HTERT RPE-1 (cell line): ENCODE measurements around the gene NCKAP5.

Experiments
- in situ Hi-C: fragments of 300-500 bp; cut with MboI; formaldehyde crosslinking; loops from 4 replicates; pipeline ENCODE4 v1.14.3; 2020; ENCODE audit warnings: low sequenced_read_pairs

Gene NCKAP5

DNA sequence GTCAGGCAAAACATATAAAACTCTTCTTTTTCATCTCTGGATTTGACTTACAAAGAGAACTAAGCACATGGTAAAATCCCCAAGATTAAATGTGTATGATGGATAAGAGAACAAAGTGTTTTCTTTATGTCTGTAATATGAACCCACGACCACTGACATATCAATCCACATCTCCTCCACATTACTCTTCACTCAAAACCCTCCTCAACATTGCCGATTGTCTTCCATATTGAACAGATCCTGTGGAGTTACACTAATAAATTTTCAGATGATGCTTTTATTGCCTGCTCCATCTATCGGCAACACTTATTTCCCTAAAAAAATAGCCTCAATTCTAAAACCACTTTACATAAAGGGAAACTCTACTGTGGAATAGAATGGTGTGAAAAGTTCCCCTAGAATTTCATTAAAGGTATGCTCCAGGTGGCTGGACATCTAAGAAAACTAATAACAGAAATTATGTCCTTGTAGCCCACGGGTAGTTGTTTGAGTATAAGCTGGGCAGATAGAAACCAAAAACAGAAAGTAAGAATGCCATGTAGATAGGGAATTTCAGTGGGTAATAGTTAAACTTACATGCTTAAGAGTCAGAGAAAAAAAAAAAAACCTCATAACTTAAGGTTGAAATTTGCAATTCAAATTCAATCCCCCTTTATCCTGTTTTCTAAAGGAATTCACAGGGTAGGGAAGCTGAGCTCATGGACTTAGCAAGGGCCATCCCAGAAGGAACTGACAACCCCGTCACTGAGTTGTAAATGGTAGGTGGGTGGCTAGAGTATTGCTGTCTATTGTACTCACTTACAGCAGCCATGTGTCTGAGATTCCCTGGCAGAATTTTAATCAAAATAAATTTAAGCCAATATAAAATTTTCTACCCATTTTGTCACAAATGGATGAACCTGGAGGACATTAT, 592.8 kb downstream of the NCKAP5 start:
- in situ Hi-C loops, result no loop called here

DNA sequence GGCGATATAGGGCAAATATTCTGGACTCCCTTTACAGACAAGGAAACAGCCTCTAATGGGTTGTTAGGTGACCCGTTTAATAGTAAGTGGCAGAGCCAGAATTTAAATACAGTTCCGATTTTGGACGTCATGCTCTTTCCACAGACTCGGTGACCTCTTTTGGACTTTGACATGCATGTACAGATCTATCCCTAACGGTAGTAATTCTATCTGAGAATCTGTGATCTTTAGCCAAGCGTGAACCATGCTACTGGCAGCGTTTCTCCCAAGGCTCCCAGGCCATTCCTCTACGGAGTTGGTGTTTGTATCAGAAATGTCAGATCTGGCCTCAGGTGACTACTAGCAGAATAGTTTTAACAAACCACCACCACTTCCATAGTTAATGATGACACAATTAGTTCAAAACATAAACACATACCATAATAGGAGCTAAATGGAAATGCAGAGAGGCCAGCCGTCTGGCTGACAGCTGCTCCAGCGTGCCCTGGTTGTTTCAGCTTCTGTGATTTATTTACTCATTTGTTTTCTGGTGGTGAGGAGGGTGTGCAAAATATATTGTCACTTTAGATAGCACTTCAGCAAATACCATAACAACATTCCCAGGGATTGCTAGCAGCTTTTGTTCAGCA, 593.7 kb downstream of the NCKAP5 start:
- in situ Hi-C loops, result no loop called here

DNA sequence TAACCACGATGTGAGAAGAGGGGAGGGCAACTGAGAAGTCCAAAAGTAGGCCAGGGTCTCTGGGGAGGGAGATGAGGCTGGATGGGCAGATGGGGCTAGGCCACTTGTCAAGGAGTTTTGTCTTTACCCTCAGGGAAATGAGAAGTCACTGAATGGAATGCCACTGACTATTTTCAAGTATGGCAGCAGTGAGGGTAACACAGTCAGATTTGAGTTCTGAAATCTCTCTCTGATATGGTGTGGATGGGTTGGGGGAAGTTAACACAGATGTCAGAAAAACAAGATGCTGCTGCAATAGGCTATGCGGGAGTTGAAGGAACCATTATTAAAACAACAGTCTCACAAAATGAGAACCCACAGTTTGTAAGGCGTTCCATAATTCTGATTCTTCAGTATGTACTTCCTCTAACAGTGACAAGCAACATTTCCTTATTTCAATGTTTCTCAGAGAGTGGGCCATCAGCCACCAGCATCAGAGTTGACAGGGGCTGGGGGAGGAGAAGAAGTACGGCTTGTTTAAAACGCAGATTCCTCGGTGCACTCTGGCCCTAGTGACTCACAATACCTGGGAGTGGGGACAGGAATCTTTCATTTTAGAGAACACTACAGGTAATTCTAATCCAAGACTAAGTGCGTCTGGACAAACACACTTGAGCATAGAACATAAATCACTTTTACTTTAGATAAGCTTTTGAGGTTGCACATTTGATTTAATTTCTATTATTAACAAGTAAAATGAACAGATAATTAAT, 596.8 kb downstream of the NCKAP5 start:
- in situ Hi-C loops, result no loop called here

DNA sequence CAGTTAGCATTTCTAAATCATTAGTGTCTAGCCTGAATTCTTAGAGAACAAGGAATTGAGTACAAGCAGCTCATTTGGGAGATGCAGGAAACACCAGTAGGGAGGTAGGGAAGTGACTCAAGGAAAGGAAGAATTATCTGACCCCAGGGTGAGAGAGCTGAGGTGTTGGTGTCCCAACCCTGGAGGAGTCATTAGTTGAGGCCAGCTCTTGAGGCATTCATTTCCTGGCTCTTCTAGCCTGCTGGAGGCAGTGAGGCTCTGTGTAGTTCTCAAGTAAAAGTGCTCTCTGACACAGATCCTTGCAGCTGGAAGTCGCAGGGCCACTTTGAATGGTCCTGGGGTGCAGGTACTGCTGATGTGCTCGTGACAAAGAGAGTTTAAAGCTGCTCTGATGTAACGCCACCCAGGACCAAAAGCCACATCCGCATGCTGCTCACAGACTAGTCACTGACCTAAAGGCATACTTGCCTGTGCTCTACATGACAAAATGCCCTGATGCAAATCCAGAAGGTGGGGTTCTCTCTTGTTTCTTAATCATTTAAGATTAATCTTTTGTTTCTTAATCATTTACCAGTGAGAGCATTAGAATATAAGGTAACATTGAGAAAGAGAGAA, 598.8 kb downstream of the NCKAP5 start:
- in situ Hi-C loops, result no loop called here

DNA sequence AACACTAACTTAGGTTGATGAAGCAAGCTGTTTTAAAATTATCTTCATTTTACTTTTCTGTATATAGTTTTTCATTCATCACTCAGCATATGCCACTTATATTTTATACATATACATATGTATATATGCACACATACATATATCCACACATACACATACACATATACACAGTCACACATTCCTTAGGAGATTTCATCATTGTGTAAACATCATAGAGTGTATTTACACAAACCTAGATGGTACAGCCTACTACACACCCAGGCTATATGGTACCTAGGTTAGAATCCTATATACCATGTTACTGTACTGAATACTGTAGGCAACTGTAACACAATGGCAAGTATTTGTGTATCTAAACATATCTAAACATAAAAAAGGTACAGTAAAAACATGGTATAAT, 602.8 kb downstream of the NCKAP5 start:
- in situ Hi-C loops, result no loop called here

DNA sequence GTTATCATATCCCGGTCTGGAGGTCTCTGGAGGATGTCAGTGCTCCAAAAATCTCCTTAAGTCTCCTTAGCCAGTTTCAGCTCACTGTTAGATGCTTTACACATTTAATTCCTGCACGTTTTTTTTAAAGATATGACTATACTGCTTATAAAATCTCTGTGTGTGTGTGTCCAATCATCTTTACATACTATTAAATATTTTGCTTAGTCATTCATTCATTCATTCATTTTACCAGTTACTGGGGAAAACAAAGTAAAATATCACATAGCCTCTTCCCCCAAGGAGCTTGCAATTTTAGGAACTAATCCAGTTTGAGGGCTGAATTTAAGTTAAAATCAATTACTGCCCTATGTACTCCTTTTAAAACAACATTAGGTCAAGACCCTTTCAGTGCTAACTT, 605.1 kb downstream of the NCKAP5 start:
- in situ Hi-C loops, result no loop called here

DNA sequence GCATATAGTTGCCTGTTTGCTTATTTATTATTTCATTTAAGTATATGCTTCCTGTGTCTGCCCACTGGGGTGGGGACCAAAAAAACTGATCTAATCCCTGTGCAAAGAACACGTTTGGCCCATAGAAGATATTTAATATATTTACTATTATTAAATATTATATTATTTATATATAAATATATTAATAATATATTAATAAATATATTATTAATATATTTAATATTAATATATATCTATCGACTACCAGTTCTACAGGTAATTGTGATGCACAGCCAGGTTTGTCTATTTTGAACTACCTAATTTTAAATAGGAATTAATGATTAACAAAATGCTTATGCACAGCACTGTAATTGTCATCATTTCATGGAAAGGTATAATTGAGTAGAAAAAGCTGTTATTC, 609.4 kb downstream of the NCKAP5 start:
- in situ Hi-C loops, result no loop called here

DNA sequence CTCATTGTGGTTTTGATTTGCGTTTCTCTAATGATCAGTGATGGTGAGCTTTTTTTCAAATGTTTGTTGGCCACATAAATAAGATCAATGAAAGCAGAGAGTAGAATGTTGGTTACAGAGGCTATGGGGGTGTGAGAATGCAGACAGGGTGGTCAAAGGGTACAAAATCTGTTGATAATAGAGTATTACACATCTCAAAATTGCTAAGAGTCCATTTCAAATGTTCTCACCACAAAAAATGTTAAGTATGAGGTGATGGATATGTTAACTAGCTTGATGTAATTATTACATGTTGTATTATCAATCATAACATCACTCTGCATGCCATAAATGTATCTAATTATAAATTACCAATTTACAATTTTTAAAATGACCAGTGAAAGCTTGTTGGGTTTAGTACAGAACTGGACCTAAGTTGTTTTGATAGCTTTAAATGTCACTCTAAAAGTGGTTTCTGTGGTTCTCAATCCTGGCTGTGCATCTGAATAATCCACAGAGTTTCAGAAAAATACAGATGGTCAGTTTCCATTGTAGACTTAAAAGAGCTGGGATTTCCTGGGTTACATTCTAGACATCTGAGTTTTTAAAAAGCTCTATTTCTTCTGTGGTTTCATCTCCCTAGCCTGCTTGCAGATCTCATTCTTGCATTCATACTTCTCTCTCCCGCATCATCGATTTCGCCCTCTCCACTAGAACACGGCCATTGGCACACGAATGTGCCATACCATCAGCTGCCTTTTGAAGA, 612.2 kb downstream of the NCKAP5 start:
- in situ Hi-C loops, result no loop called here

DNA sequence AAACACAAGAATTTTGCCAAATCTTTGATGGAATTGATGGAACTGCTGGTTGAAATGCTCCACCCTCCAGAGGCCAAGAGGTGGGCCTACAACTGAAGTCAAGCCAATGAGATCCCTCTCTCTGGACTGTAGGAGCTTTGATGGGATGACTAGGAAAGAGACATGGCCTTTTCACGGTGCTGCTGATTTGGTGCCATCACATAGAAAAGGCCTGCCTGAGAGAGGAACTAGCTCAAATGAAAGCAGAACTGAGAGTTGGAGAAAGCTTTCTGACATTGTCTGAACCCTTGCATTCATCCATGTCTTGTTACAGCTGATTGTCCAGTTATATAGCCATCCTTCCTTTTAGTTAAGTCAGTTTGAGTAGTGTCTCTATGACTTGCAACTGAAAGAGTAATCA, 614.5 kb downstream of the NCKAP5 start:
- in situ Hi-C loops, result no loop called here

DNA sequence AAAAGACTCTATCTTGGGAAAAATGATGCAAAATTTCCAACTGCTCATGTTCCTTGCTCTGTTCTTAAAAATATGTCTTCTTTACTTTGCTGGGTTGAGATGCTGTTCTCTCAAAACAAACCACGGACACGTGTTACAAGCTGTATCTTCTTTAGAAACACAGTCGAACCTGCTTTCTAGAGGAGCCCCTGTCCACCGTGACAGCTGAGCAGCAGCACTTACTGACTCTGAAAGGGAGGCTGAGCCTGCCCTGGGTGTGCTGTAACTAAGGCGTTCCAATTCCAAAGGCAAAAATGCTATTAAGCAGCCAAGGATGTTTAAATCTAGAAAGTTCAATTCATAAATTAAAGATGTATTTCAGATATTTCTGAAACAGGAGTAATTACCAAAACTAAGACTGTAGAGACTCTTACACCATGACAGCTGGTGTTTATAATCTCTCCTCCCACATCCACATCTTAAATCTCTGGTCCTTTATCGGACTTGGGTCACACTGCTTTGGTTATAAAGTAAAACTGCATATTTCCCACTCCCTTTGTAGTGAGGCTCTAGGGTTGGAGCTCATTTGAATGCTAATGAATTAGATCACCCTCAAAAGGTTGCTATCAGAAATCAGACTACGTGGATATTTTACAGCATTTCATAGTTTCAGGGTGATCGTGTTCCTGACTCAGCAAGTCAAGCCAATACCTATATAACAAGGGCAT, 617.1 kb downstream of the NCKAP5 start:
- in situ Hi-C loops, result no loop called here

DNA sequence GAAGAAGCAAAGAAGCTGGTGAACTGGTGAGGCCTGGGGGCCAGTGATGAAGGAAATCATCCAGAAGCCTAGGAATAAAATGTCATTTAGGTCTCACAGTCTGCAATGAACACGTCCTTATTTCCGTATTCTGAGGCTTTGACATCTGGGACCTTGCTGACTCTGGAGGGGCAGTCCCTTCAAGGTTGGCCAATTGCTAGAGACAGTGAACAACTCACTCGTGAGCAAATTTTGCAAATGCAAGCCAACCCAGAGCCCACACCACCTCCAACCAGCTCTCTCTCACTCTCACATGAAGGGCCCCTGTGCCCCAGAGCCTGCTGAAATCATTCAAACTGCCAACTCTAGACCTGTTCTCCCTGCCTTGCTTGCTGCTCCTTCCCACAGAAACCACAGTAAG, 619.2 kb downstream of the NCKAP5 start:
- in situ Hi-C loops, result no loop called here

DNA sequence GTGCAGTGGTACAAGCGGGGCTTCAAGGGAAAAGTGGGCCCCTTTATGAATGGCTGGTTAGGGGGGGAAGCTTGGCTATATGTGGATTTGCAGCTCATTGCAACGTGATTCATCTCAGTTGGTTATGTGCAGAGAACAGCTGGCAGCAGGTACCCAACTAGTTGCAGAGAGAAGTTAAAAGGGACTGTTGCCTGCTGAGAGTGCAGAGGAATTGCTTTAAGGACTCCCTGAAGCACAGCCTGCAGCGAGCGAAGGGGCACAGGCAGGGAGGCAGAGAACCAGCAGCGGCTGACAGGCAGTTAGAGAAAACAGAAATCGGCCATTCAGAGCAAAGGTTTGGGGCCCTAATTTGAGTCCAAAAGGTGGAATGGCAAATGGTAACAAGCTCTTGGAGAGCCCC, 620.1 kb downstream of the NCKAP5 start:
- in situ Hi-C loops, result no loop called here

DNA sequence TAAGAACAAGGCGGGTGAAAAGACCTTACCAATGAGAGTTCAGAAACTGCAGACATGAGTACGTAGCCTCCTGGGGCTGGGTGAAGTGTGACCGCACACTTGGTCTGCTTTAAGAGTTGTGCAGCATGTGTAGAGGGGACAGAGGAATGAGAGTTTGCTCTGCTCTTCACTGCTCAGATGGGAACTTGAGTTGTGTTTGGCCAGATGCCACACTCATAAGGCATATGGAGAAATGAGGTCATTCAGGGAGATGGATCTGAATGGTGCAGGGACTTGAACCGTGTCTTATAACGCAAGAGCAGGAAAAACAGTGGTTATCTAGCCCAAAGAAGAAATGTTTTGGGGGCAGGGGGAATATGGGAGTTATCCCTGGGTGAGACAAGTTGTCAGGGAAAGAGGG, 624.4 kb downstream of the NCKAP5 start:
- in situ Hi-C loops, result no loop called here

DNA sequence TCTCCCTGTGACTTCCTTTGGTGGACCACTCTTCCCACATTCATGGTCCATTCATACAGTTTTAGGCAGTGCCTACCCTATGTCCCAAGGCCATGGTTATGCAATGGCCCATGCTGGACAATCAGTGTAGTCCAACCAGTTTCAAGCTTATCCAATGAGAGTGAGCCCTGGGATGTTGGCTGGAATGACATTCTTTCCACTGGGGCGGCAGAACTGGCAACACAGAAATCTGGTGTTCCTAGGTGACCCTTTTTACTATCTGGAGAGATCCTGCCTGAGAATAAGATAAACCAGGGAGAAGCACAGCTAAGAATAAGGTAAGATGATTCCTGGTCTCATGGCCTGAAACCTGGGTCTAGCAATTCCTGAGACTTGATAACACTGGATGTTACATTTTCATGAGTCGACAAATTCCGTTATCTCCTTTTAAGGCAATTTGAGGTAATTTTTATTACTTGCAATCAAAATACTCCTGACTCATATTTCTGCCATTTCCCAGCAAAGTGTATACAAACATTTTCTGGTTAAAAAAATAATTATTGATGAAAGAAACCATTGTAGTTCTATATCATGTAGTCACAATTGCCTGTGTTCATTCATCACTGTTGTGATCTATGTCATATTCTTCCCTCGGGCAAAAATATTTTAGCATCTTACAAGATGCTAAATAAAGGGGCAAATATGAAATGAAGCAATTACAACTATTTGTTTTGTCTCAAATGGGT, 626.8 kb downstream of the NCKAP5 start:
- in situ Hi-C loops, result no loop called here

DNA sequence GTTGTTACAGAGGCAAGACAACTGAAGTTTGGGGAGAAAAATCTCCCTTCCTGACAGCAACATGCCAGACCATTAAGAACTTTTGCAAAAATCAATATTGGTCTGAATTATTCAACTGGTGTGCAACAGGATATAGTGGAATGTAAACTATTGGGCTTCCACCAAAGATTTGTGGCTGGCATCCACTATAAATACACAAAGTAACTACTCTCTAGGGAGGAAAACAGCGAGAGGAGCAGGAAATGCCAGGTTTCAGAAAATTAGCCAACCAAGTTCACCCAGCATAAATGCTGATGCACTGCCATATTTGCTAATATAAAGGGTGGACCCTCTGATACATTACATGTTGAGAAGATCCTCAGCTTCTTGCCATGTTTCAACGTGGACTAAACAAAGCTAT, 630.6 kb downstream of the NCKAP5 start:
- in situ Hi-C loops, result no loop called here

DNA sequence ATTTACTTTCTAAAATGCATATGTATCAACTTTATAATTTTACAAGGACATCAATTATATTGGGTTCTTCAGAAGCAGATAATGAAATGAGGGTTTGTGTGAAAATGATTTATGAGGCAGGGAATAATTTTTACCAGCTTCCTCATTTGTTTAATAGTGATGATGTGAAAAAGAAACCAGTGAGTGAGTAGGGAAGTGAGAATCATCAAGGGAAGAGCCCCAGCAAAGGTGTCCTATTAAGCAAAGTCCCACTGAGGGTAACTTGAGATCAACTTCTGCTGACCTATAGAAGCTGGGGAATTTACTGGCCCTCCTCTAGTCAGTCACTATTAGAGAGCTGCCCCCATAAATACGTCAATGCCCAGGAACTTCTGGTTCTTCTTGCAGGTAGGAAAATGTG, 631.5 kb downstream of the NCKAP5 start:
- in situ Hi-C loops, result no loop called here

DNA sequence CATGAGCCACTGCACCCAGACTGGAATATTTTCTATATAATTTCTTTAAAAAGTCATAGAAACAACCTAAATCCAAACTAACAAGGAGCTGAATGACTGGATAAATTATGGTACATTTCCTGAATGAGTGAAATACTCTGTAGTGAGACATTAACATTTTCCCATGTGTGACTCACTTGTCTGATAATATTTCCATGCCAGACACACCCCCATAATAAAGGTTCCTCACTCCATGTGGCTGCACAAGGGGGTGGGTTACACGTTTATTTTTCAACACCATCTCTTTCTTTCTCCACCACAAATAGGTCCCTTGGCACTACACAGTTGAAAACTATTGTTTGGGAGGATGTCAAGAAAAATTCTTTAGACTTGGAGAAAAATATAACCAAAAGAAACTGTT, 632.0 kb downstream of the NCKAP5 start:
- in situ Hi-C loops, result no loop called here

DNA sequence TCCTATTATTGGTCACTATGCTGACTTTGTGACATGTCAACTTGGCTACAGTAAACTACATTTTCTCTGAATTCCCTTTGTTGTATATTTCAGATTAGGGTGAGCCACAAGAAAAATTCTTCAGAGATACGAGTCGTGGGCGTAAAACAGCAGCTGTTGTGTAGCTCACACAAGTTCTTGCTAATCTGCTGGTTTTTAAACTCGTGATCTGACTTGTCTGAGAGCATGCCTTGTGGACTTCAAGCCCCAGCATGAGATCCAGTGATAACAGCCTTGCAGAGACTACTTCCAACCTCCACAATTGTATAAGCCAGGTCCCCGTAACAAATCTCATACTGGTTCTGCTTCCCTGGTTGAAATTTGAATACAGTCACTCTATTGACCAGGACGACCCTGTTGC, 638.5 kb downstream of the NCKAP5 start:
- in situ Hi-C loops, result no loop called here

DNA sequence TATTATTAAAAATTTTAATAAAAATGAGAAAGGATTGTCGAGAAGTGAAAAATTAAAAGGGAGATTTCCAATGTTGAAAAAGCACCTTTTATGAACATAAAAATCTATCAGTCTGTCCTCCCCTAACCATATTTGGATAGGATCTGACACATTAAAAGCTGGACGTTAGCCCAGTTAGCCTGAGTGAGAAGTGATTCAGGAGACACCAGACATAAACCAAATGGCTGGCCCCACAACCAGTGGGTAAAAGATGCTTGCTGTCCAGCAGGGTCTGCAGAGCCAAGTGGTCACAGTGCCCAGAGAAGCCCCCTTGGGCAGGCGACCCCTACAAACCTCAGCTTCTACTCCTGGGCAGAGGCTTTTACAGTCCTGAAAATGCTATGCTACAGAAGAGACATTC, 644.5 kb downstream of the NCKAP5 start:
- in situ Hi-C loops, result no loop called here
